GM23338 (cell line): ENCODE measurements around the gene OVCA2. TPM values are rescaled to one million over a fixed set of nuclear protein-coding genes. Genes with fewer than 3 reads are reported as not detected.

ENCODE experiments used
- ATAC-seq: fragments of 200-7000 bp; cut with Tn5 transposase; 3 replicates; pipeline ENCODE4 v1.9.1; 2020
- DNase-seq: peaks from one replicate; pipeline ENCODE4 v3.0.0-alpha.2; 2015; ENCODE audit warnings: low spot score
- H2AFZ ChIP-seq: fragments of 200-600 bp; sonication (generic); 2 replicates; pipeline ENCODE4 v1.8.0; 2016; ENCODE audit warnings: antibody characterized with exemption, mild to moderate bottlenecking, moderate library complexity
- H3F3A ChIP-seq: fragments of 200-600 bp; sonication (generic); replicated peaks from 2 replicates; pipeline ENCODE4 v1.8.0; 2017; ENCODE audit warnings: antibody characterized with exemption, mixed run types, low read depth
- H3K27ac ChIP-seq: fragments of 200-600 bp; sonication (generic); 2 replicates; pipeline ENCODE4 v1.6.1; 2016; ENCODE audit warnings: low read depth
- H3K27me3 ChIP-seq: fragments of 200-600 bp; sonication (generic); 2 replicates; pipeline ENCODE4 v1.8.0; 2016; ENCODE audit warnings: mild to moderate bottlenecking, mixed run types, moderate library complexity; ENCODE audit not compliant: insufficient read depth
- H3K36me3 ChIP-seq: fragments of 200-600 bp; sonication (generic); 2 replicates; pipeline ENCODE4 v1.8.0; 2016; ENCODE audit warnings: mild to moderate bottlenecking; ENCODE audit not compliant: insufficient read depth
- H3K4me1 ChIP-seq: fragments of 200-600 bp; sonication (generic); 2 replicates; pipeline ENCODE4 v1.8.0; 2016; ENCODE audit warnings: mild to moderate bottlenecking, moderate library complexity; ENCODE audit not compliant: insufficient read depth
- H3K4me2 ChIP-seq: fragments of 200-600 bp; sonication (generic); 2 replicates; pipeline ENCODE4 v1.7.1; 2017; ENCODE audit warnings: mixed run types
- H3K4me3 ChIP-seq: fragments of 200-600 bp; sonication (generic); 2 replicates; pipeline ENCODE4 v1.6.1; 2016; ENCODE audit warnings: mixed run types
- H3K79me2 ChIP-seq: fragments of 200-600 bp; sonication (generic); replicated peaks from 2 replicates; pipeline ENCODE4 v1.8.0; 2017; ENCODE audit warnings: mild to moderate bottlenecking; ENCODE audit not compliant: insufficient read depth
- H3K9me2 ChIP-seq: fragments of 200-600 bp; sonication (generic); 2 replicates; pipeline ENCODE4 v1.8.0; 2017; ENCODE audit not compliant: insufficient read depth
- H4K20me1 ChIP-seq: fragments of 200-600 bp; sonication (generic); replicated peaks from 2 replicates; pipeline ENCODE4 v1.8.0; 2017; ENCODE audit warnings: mild to moderate bottlenecking; ENCODE audit not compliant: insufficient read depth
- H3K27ac Mint-ChIP-seq: 2 replicates; pipeline ENCODE4 v1.8.0; 2020; ENCODE audit warnings: inconsistent platforms, mild to moderate bottlenecking, moderate library complexity, mixed read lengths
- H3K27me3 Mint-ChIP-seq: 3 replicates; pipeline ENCODE4 v1.8.0; 2022; ENCODE audit warnings: low read depth, mild to moderate bottlenecking, moderate library complexity, mixed read lengths, inconsistent platforms; ENCODE audit not compliant: insufficient read depth, poor library complexity
- H3K36me3 Mint-ChIP-seq: 3 replicates; pipeline ENCODE4 v1.8.0; 2021; ENCODE audit warnings: low read depth, mild to moderate bottlenecking, inconsistent platforms, moderate library complexity, mixed read lengths
- H3K4me1 Mint-ChIP-seq: 3 replicates; pipeline ENCODE4 v1.8.0; 2020; ENCODE audit warnings: mild to moderate bottlenecking, inconsistent platforms, mixed read lengths
- H3K4me3 Mint-ChIP-seq: 3 replicates; pipeline ENCODE4 v1.8.0; 2021; ENCODE audit warnings: moderate library complexity, mild to moderate bottlenecking, inconsistent platforms, mixed read lengths
- H3K9me3 Mint-ChIP-seq: 3 replicates; pipeline ENCODE4 v1.8.0; 2020; ENCODE audit warnings: moderate library complexity, mild to moderate bottlenecking, inconsistent platforms, mixed read lengths
- NANOG ChIP-seq: IDR thresholded peaks from 2 replicates; pipeline ENCODE4 v1.6.1; 2016; ENCODE audit warnings: antibody characterized with exemption, borderline replicate concordance
- POLR2AphosphoS5 ChIP-seq: IDR thresholded peaks from 2 replicates; pipeline ENCODE4 v1.6.1; 2016; ENCODE audit warnings: antibody characterized with exemption, low read depth
- ZNF331 ChIP-seq: fragments of 250-450 bp; sonication (Bioruptor Pico); IDR thresholded peaks from 2 replicates; pipeline ENCODE4 v1.5.0; 2020; ENCODE audit warnings: low read depth, mild to moderate bottlenecking, moderate library complexity
- polyA plus RNA-seq: library from polyadenylated mRNA; unstranded; fragments of >200 nt; fragmentation: Nextera tagmentation; extraction: Ambion mirVana; gene quantifications from 2 replicates; pipeline ENCODE4 v1.2.1, GENCODE V29; 2016
- total RNA-seq: library from RNA; depleted of rRNA; stranded (reverse); fragments of >200 nt; shearing (Covaris generic); gene quantifications from 2 replicates; pipeline ENCODE4 v1.2.3, GENCODE V29; 2014
- TF ChIP-seq, protein P1 (sequence below): fragments of 250-450 bp; sonication (Bioruptor Pico); IDR thresholded peaks from 2 replicates; pipeline ENCODE4 v1.5.0; 2020; ENCODE audit warnings: mild to moderate bottlenecking, moderate library complexity
- TF ChIP-seq, protein P2 (sequence below), 2 experiments: fragments of 200-600 bp in 1 of 2; sonication (generic) in 1 of 2; conservative IDR thresholded peaks; 2 replicates each; pipeline versions ENCODE4 v1.5.1 to v1.6.1; 2016 to 2017; ENCODE audit warnings: antibody characterized with exemption in 2 of 2, low read depth in 2 of 2, mild to moderate bottlenecking in 2 of 2, moderate library complexity in 1 of 2

The OVCA2 gene
- total and polyA plus RNA-seq, 2 experiments from 2014 or later = 15.9 to 21.3 TPM

DNA sequence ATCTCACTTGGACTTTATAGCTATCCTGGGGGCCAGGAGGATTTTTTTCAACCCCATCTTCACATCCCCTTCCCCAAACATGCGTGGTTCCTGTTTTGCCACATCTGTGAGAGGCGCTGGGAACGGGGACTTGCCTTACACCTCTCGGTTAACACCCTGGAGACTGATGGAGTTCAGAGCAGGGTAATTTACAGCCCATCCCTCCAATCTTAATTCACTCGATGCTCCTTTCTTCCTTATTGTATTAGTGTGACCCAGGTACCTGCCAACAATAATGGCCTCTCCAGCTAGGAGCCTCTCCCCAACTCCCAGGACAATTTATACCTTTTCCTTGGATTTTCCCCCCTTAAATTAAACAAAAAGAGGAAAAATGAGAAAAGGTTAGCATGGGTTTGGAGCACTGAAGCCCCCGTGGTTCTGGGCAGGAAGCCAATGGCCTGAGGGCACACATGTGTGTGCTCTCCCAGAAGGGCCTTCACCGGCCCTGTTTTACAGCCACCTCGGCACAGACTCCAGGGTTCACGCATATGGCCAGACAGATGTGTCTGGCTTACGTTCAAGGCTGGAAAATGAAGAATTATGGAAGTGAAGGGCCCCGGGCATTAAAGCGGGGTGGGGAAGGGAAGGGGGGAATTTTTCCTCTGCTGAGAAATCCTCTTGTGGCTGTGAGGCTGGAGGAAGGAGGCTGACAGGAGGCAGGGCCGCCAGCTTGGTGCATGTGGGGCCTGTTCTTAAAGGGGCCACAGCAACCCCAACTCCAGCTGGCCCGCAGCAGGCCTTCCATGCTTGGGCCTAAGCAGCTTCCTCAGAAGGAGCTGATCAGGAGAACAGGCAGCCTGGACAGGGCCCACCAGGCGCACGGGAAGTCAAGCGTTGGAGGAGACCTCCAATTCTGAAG lies 34.5 kb downstream of the OVCA2 start (continued):
- TF ChIP-seq, protein P1, sequence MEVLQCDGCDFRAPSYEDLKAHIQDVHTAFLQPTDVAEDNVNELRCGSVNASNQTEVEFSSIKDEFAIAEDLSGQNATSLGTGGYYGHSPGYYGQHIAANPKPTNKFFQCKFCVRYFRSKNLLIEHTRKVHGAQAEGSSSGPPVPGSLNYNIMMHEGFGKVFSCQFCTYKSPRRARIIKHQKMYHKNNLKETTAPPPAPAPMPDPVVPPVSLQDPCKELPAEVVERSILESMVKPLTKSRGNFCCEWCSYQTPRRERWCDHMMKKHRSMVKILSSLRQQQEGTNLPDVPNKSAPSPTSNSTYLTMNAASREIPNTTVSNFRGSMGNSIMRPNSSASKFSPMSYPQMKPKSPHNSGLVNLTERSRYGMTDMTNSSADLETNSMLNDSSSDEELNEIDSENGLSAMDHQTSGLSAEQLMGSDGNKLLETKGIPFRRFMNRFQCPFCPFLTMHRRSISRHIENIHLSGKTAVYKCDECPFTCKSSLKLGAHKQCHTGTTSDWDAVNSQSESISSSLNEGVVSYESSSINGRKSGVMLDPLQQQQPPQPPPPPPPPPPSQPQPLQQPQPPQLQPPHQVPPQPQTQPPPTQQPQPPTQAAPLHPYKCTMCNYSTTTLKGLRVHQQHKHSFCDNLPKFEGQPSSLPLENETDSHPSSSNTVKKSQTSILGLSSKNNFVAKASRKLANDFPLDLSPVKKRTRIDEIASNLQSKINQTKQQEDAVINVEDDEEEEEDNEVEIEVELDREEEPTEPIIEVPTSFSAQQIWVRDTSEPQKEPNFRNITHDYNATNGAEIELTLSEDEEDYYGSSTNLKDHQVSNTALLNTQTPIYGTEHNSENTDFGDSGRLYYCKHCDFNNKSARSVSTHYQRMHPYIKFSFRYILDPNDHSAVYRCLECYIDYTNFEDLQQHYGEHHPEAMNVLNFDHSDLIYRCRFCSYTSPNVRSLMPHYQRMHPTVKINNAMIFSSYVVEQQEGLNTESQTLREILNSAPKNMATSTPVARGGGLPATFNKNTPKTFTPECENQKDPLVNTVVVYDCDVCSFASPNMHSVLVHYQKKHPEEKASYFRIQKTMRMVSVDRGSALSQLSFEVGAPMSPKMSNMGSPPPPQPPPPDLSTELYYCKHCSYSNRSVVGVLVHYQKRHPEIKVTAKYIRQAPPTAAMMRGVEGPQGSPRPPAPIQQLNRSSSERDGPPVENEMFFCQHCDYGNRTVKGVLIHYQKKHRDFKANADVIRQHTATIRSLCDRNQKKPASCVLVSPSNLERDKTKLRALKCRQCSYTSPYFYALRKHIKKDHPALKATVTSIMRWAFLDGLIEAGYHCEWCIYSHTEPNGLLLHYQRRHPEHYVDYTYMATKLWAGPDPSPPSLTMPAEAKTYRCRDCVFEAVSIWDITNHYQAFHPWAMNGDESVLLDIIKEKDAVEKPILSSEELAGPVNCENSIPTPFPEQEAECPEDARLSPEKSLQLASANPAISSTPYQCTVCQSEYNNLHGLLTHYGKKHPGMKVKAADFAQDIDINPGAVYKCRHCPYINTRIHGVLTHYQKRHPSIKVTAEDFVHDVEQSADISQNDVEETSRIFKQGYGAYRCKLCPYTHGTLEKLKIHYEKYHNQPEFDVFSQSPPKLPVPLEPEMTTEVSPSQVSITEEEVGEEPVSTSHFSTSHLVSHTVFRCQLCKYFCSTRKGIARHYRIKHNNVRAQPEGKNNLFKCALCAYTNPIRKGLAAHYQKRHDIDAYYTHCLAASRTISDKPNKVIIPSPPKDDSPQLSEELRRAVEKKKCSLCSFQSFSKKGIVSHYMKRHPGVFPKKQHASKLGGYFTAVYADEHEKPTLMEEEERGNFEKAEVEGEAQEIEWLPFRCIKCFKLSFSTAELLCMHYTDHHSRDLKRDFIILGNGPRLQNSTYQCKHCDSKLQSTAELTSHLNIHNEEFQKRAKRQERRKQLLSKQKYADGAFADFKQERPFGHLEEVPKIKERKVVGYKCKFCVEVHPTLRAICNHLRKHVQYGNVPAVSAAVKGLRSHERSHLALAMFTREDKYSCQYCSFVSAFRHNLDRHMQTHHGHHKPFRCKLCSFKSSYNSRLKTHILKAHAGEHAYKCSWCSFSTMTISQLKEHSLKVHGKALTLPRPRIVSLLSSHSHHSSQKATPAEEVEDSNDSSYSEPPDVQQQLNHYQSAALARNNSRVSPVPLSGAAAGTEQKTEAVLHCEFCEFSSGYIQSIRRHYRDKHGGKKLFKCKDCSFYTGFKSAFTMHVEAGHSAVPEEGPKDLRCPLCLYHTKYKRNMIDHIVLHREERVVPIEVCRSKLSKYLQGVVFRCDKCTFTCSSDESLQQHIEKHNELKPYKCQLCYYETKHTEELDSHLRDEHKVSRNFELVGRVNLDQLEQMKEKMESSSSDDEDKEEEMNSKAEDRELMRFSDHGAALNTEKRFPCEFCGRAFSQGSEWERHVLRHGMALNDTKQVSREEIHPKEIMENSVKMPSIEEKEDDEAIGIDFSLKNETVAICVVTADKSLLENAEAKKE (CRISPR knock-in tag) = no peak
- TF ChIP-seq NANOG (no peak), POLR2AphosphoS5 (no peak)
- TF ChIP-seq, protein P2, sequence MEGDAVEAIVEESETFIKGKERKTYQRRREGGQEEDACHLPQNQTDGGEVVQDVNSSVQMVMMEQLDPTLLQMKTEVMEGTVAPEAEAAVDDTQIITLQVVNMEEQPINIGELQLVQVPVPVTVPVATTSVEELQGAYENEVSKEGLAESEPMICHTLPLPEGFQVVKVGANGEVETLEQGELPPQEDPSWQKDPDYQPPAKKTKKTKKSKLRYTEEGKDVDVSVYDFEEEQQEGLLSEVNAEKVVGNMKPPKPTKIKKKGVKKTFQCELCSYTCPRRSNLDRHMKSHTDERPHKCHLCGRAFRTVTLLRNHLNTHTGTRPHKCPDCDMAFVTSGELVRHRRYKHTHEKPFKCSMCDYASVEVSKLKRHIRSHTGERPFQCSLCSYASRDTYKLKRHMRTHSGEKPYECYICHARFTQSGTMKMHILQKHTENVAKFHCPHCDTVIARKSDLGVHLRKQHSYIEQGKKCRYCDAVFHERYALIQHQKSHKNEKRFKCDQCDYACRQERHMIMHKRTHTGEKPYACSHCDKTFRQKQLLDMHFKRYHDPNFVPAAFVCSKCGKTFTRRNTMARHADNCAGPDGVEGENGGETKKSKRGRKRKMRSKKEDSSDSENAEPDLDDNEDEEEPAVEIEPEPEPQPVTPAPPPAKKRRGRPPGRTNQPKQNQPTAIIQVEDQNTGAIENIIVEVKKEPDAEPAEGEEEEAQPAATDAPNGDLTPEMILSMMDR (conservative IDR thresholded peaks at IDR 0.05; ENCODE audit: low read depth in 2 of 2) = no peak

DNA sequence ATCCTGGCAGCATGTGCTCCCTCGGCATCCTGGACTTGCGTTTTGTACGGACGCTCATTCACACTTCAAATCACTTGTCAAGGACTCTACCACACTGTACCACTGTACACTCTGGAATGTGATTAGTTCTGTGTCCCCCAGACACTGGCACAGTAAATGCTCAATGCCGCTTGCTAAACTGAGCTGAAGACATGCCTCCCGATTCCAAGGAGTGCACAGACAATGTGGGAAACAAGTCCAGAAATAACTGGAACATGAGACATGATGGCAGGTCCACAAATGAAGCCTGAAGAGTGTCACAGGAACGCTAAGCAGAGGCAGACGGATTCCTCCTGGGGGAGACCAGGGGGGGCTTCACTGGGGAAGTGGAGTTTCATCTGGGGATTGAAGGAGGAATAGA lies 35.2 kb downstream of the OVCA2 start:
- DNase-seq (no peak), ATAC-seq (no peak)
- Histone ChIP-seq H3K36me3 (no peaks in the 10 kb centered on the region), H3K79me2 (no peaks in the 10 kb centered on the region), H3K9me2 (no peaks in the 10 kb centered on the region), H2AFZ (no peak overlapping the region), H3K4me1 (peaks cover 11% of the 10 kb centered on the region; the same call in 1 of the 2 replicates), H3F3A (no peaks in the 10 kb centered on the region), H3K27me3 (no peaks in the 10 kb centered on the region), H3K27ac (no peak overlapping the region), H4K20me1 (no peaks in the 10 kb centered on the region), H3K4me2 (no peak overlapping the region), H3K4me3 (no peak overlapping the region)
- Mint-ChIP-seq H3K27me3 (peaks cover 14% of the 10 kb centered on the region), H3K4me3 (no peak overlapping the region), H3K36me3 (peaks cover 12% of the 10 kb centered on the region; the same call in 2 of the 3 replicates), H3K4me1 (peaks cover 15% of the 10 kb centered on the region), H3K27ac (no peak overlapping the region), H3K9me3 (no peaks in the 10 kb centered on the region)
- no peak for TF ChIP-seq ZNF331 (CRISPR knock-in tag)
- TF ChIP-seq, protein P1 (CRISPR knock-in tag) = no peak
